Psoas muscle (tissue), 8 donors: ENCODE data around the gene CASQ1. TPM values are rescaled to one million over a fixed set of nuclear protein-coding genes. Genes with fewer than 3 reads are reported as not detected.

ENCODE experiments used
- ATAC-seq, 4 donors: fragments of 200-7000 bp; cut with Tn5 transposase; one replicate each; pipeline ENCODE4 v1.9.1; 2020; ENCODE audit warnings: moderate library complexity in 3 of 4, mild to moderate bottlenecking in 2 of 4
- DNase-seq, 2 donors: peaks; one replicate each; pipeline ENCODE4 v3.0.0-alpha.2; 2020
- H3K27ac ChIP-seq: fragments of 200-600 bp; one replicate; pipeline ENCODE4 v1.8.0; 2022
- H3K27me3 ChIP-seq, 3 donors: fragments of 200-600 bp in 1 of 3; one replicate each; pipeline versions ENCODE4 v1.6.1 to v1.8.0; 2013 to 2022; ENCODE audit warnings: low read length in 2 of 3, mild to moderate bottlenecking in 2 of 3, moderate library complexity in 1 of 3; ENCODE audit not compliant: insufficient read depth in 3 of 3
- H3K36me3 ChIP-seq, 2 donors: fragments of 200-600 bp in 1 of 2; one replicate each; pipeline versions ENCODE4 v1.6.1 to v1.8.0; 2013 to 2022; ENCODE audit warnings: low read depth in 1 of 2, mild to moderate bottlenecking in 1 of 2, moderate library complexity in 1 of 2; ENCODE audit not compliant: insufficient read depth in 1 of 2
- H3K4me1 ChIP-seq: fragments of 200-600 bp; one replicate; pipeline ENCODE4 v1.8.0; 2022
- H3K4me3 ChIP-seq: fragments of 200-600 bp; one replicate; pipeline ENCODE4 v1.8.0; 2022; ENCODE audit warnings: mild to moderate bottlenecking
- H3K9me3 ChIP-seq: fragments of 200-600 bp; one replicate; pipeline ENCODE4 v1.8.0; 2022
- CTCF ChIP-seq: fragments of 200-600 bp; IDR thresholded peaks from one replicate; pipeline ENCODE4 v1.8.0; 2022; ENCODE audit warnings: antibody characterized with exemption
- WGBS, 3 donors: extraction: QIAGEN DNeasy Blood & Tissue Kit; methylation state at CpG; one replicate each; pipeline versions ENCODE4 v1.1.6 to v1.1.7; 2013; 5-methylcytosine and 5-hydroxymethylcytosine counted together
- intact Hi-C, 2 donors: fragments of 100-400 bp; cut with DNase I; formaldehyde crosslinking; loops; one replicate each; pipeline versions ENCODE4 v1.11.0 to v1.14.2; 2022
- polyA plus RNA-seq, 3 donors: library from polyadenylated mRNA; stranded (reverse); fragments of 200-250 nt; gene quantifications; one replicate each; pipeline ENCODE4 v1.2.3, GENCODE V29; 2013
- total RNA-seq, 4 donors: library from RNA; stranded (reverse); fragmentation: NEBNext Ultra II Directional in 2 of 4; extraction: Animal tissue kit (Norgen Biotek cat#: 25700) in 2 of 4; gene quantifications; one replicate each; pipeline versions ENCODE4 v1.2.1 to v1.2.4, GENCODE V29; 2021 to 2023
- donor health status: healthy with polysubstance abuse.
- donor health status: DM: no; HTN: no; CAD: no; lungs with moderate emphysema.
- donor health status: Bipolar disorder and iron deficiency.
- donor health status: healthy.
- donor health status: DM: yes; HTN: yes; CAD: no.
- donor health status: DM: no; HTN: no; CAD: no.
- donor health status: DM: no; HTN: no; CAD: no.
- donor health status: DM: yes; HTN: yes; CAD: no.

CASQ1 gene
- total and polyA plus RNA-seq, 7 donors: 171 to 903 (median 412) TPM

GRCh38 chr1:160186246-160186645, 4.1 kb upstream of the CASQ1 start:
- intact Hi-C loops: no loop called here
- ATAC-seq: no peak
- TF ChIP-seq CTCF: no peak

GRCh38 chr1:160186729-160187128, 3.6 kb upstream of the CASQ1 start:
- 64 to 70% (median 65%) methylated on average over 2 of the region's 2 CpGs for WGBS, 3 donors
- DNase-seq: no peak

More at GRCh38 chr1:160186246-160186645, 4.1 kb upstream of the CASQ1 start:
- no peak for DNase-seq
- Histone ChIP-seq H3K4me3 (no peak overlapping the region), H3K4me1 (peaks cover 30% of the 10 kb centered on the region), H3K27ac (peak overlapping the region; percentile 88), H3K27me3 (no peaks in the 10 kb centered on the region), H3K9me3 (no peaks in the 10 kb centered on the region), H3K36me3 (no peaks in the 10 kb centered on the region)
- WGBS, 3 donors: 76 to 89% (median 77%) methylated on average over 7 of the region's 7 CpGs

GRCh38 chr1:160187407-160187806, 3.0 kb upstream of the CASQ1 start:
- peaks cover 30% of the 10 kb centered on the region for H3K4me1 ChIP-seq
- no peaks in the 10 kb centered on the region for H3K27me3 ChIP-seq
- intact Hi-C loops: no loop called here
- no peak for TF ChIP-seq CTCF
- ATAC-seq (no peak), DNase-seq (no peak)
- H3K4me3 ChIP-seq: no peak overlapping the region
- no peaks in the 10 kb centered on the region for H3K9me3 ChIP-seq
- WGBS, 3 donors: 77 to 83% (median 80%) methylated on average over 7 of the region's 7 CpGs
- peak overlapping the region; percentile 88 for H3K27ac ChIP-seq
- H3K36me3 ChIP-seq: no peaks in the 10 kb centered on the region

More at GRCh38 chr1:160186729-160187128, 3.6 kb upstream of the CASQ1 start:
- no peaks in the 10 kb centered on the region for H3K9me3 ChIP-seq
- no peak for ATAC-seq
- H3K36me3 ChIP-seq: no peaks in the 10 kb centered on the region
- intact Hi-C loops: no loop called here
- H3K4me3 ChIP-seq: no peak overlapping the region
- H3K4me1 ChIP-seq: peaks cover 30% of the 10 kb centered on the region
- no peaks in the 10 kb centered on the region for H3K27me3 ChIP-seq
- TF ChIP-seq CTCF: no peak
- peak overlapping the region; percentile 88 for H3K27ac ChIP-seq

GRCh38 chr1:160188341-160188740, 2.0 kb upstream of the CASQ1 start:
- intact Hi-C loops: no loop called here
- 36 to 64% (median 51%) methylated on average over 7 of the region's 7 CpGs for WGBS, 3 donors
- H3K4me1 ChIP-seq: peaks cover 33% of the 10 kb centered on the region

More at GRCh38 chr1:160188341-160188740, 2.0 kb upstream of the CASQ1 start:
- Histone ChIP-seq H3K27ac (peak overlapping the region; percentile 88), H3K9me3 (no peaks in the 10 kb centered on the region), H3K4me3 (peak overlapping the region; percentile 75), H3K36me3 (no peaks in the 10 kb centered on the region), H3K27me3 (no peaks in the 10 kb centered on the region)
- DNase-seq: no peak
- no peak for ATAC-seq
- TF ChIP-seq CTCF: no peak
